Subcutaneous abdominal adipose tissue (tissue), 5 donors: ENCODE data around the gene MPHOSPH10.
A peak's percentile ranks its signal among the peaks of the same experiment; 100 is the strongest.
"Not testable (repeated sequence)": the region's sequence is repeated elsewhere in the genome, so short reads cannot be mapped to it uniquely, and the experiment has no call there.

ENCODE experiments used
- H3K27ac ChIP-seq: one replicate; pipeline ENCODE4 v1.7.0; 2013; ENCODE audit warnings: low read depth, mild to moderate bottlenecking, inconsistent platforms, low read length, moderate library complexity
- H3K27me3 ChIP-seq, 5 donors: one replicate each; pipeline ENCODE4 v1.7.0; 2013; ENCODE audit warnings: low read length in 5 of 5, inconsistent platforms in 1 of 5; ENCODE audit not compliant: control insufficient read depth in 5 of 5, insufficient read depth in 4 of 5
- H3K36me3 ChIP-seq, 5 donors: one replicate each; pipeline ENCODE4 v1.7.0; 2013; ENCODE audit warnings: low read length in 5 of 5; ENCODE audit not compliant: control insufficient read depth in 5 of 5, insufficient read depth in 5 of 5
- H3K4me1 ChIP-seq, 5 donors: one replicate each; pipeline ENCODE4 v1.7.0; 2013; ENCODE audit warnings: low read length in 5 of 5, mild to moderate bottlenecking in 3 of 5, moderate library complexity in 1 of 5; ENCODE audit not compliant: control insufficient read depth in 5 of 5, insufficient read depth in 5 of 5
- H3K4me3 ChIP-seq, 5 donors: one replicate each; pipeline ENCODE4 v1.7.0; 2013; ENCODE audit warnings: low read length in 5 of 5, low read depth in 1 of 5
- H3K9ac ChIP-seq, 5 donors: one replicate each; pipeline ENCODE4 v1.7.0; 2013; ENCODE audit warnings: low read length in 5 of 5, mild to moderate bottlenecking in 4 of 5, moderate library complexity in 3 of 5
- H3K9me3 ChIP-seq, 5 donors: one replicate each; pipeline ENCODE4 v1.7.0; 2013; ENCODE audit warnings: low read length in 5 of 5; ENCODE audit not compliant: control insufficient read depth in 5 of 5
- donor health status: healthy.
- donor health status: healthy.
- donor health status: healthy.
- donor health status: healthy.
- donor health status: healthy.

The MPHOSPH10 gene

GRCh38 chr2:71130152-71130904, at the start of gene MPHOSPH10, which contains the start of gene MCEE:
Gene MPHOSPH10, plus strand, starts transcription at chr2:71130634. Its CDS starts 32 bp downstream, at chr2:71130666.
Gene MCEE, minus strand, starts transcription at chr2:71130229. Its CDS starts 10 bp downstream, at chr2:71130219.
- H3K36me3 ChIP-seq = peaks cover 9 to 17% (median 14%) of the 10 kb centered on the region in 5 donors
- H3K9ac ChIP-seq = peak within 1 kb of the TSS; percentile 77 to 96 (median 94)
- peak within 1 kb of the TSS; percentile 85 to 97 (median 92) for H3K4me3 ChIP-seq
- H3K27ac ChIP-seq = peak within 1 kb of the TSS; percentile 92
- peaks cover 2 to 35% (median 30%) of the 10 kb centered on the region in 5 donors for H3K4me1 ChIP-seq
- H3K9me3 ChIP-seq = no peaks in the 10 kb centered on the region
- H3K27me3 ChIP-seq = no peaks in the 10 kb centered on the region

- Histone ChIP-seq H3K4me1 (peaks cover 0 to 4% (median 0%) of the 10 kb centered on the region in 5 donors), H3K9me3 (no peaks in the 10 kb centered on the region), H3K4me3 (no peak overlapping the region), H3K27me3 (no peaks in the 10 kb centered on the region), H3K36me3 (peaks cover 0 to 16% (median 15%) of the 10 kb centered on the region in 5 donors), H3K27ac (no peak overlapping the region), H3K9ac (no peak overlapping the region)
Measured at GRCh38 chr2:71082402-71083252, 47.8 kb upstream of the MPHOSPH10 start.

GRCh38 chr2:71083297-71083696, 47.1 kb upstream of the MPHOSPH10 start:
- H3K4me1 ChIP-seq, H3K4me3 ChIP-seq, H3K9ac ChIP-seq, H3K27me3 ChIP-seq, H3K9me3 ChIP-seq, H3K27ac ChIP-seq, H3K36me3 ChIP-seq: not testable (repeated sequence)

- H3K9ac ChIP-seq, H3K9me3 ChIP-seq, H3K27ac ChIP-seq, H3K36me3 ChIP-seq, H3K4me1 ChIP-seq, H3K27me3 ChIP-seq, H3K4me3 ChIP-seq: not testable (repeated sequence)
Measured at GRCh38 chr2:71083752-71084312, 46.6 kb upstream of the MPHOSPH10 start.

- not testable (repeated sequence) for H3K4me1 ChIP-seq, H3K36me3 ChIP-seq, H3K4me3 ChIP-seq, H3K27me3 ChIP-seq, H3K9ac ChIP-seq, H3K9me3 ChIP-seq, H3K27ac ChIP-seq
Measured at GRCh38 chr2:71085325-71086003, 45.0 kb upstream of the MPHOSPH10 start.

GRCh38 chr2:71089475-71089874, 41.0 kb upstream of the MPHOSPH10 start:
- not testable (repeated sequence) for H3K27ac ChIP-seq, H3K9ac ChIP-seq, H3K4me1 ChIP-seq, H3K9me3 ChIP-seq, H3K4me3 ChIP-seq, H3K36me3 ChIP-seq, H3K27me3 ChIP-seq

- not testable (repeated sequence) for H3K27ac ChIP-seq, H3K4me1 ChIP-seq, H3K36me3 ChIP-seq, H3K27me3 ChIP-seq, H3K4me3 ChIP-seq, H3K9ac ChIP-seq, H3K9me3 ChIP-seq
Measured at GRCh38 chr2:71091808-71092207, 38.6 kb upstream of the MPHOSPH10 start.

- peak overlapping the region in 1 of 5 donors; percentile 22 for H3K4me3 ChIP-seq
- H3K27ac ChIP-seq, H3K36me3 ChIP-seq, H3K9me3 ChIP-seq, H3K4me1 ChIP-seq, H3K27me3 ChIP-seq, H3K9ac ChIP-seq: not testable (repeated sequence)
Measured at GRCh38 chr2:71092491-71093260, 37.8 kb upstream of the MPHOSPH10 start.

- H3K4me1 ChIP-seq = peaks cover 0 to 2% (median 0%) of the 10 kb centered on the region in 5 donors
- H3K36me3 ChIP-seq = no peaks in the 10 kb centered on the region
- H3K27me3 ChIP-seq = no peaks in the 10 kb centered on the region
- no peak overlapping the region for H3K4me3 ChIP-seq
- no peaks in the 10 kb centered on the region for H3K9me3 ChIP-seq
- no peak overlapping the region for H3K9ac ChIP-seq
- no peak overlapping the region for H3K27ac ChIP-seq
Measured at GRCh38 chr2:71100195-71100964, 30.1 kb upstream of the MPHOSPH10 start.
